HG03521 (cell line): ENCODE measurements around the gene PPP6R2.
"Not testable (repeated sequence)": the region's sequence is repeated elsewhere in the genome, so short reads cannot be mapped to it uniquely, and the experiment has no call there.

Experiments
- ATAC-seq: cut with Tn5 transposase; IDR thresholded peaks from one replicate; pipeline ENCODE4 v1.9.1; 2021; ENCODE audit warnings: mild to moderate bottlenecking, moderate library complexity; ENCODE audit not compliant: unreplicated experiment

Gene PPP6R2

DNA sequence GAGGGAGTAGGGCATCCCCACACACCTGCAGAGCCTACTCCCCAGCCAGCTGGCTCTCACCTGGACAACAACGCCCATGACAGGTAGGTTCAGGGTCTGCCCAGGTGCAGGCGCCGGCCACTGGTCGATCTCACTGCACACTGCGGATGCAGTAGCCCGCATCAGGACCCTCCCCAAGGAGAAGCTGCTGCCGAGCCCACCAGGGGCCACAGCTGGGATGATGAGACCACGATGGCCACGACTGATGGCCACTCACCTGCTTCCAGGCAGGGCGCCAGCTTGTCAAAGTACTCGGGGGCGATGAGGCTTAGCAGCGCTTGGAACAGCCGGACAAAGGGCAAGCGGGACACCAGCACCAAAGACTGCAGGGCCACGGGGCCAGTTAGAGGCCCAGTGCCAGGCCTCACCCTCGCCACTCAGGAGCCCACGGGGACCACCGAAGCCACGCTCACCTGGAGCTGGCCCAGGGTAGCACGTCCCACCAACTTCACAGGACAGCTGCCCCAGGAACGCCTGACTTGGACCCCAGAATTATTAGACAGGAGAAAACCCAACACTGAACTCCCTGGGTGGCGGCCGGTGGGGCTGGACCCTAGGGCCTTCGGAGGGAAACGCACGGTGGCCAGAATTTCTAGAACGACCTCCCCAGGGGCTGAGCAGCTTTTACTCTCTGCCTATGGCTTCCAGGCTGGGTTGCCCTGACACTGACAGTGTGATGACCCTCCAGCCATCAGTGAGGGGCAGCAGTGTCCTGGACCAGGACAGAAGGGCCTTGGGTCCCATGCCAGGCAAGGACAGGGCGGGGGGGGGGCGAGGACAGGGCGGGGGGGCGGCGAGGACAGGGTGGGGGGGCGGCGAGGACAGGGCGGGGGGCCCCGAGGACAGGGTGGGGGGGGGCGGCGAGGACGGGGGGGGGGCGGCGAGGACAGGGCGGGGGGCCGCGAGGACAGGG is 26.7 kb upstream of the PPP6R2 start:
- no peak for ATAC-seq

DNA sequence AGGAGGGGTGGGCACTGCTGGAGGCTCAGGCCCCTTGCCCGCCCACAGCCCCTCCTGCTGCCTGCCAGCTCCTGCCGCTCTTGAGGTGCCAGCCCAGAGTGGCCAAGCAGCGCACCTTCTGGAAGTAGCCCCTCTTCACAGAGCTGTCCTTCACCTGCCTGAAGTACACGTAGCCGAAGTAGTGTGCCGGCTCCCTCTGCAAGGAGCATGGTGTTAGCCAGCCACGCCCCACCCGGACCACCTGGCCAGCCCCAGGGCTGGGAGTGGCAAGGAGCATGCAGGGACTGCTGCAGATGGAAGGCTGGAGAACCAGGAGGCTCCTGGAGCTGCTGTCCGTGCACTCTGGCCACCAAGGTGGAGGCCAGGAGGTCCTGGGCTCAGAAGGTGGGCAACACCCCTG is 25.9 kb upstream of the PPP6R2 start:
- ATAC-seq: no peak

DNA sequence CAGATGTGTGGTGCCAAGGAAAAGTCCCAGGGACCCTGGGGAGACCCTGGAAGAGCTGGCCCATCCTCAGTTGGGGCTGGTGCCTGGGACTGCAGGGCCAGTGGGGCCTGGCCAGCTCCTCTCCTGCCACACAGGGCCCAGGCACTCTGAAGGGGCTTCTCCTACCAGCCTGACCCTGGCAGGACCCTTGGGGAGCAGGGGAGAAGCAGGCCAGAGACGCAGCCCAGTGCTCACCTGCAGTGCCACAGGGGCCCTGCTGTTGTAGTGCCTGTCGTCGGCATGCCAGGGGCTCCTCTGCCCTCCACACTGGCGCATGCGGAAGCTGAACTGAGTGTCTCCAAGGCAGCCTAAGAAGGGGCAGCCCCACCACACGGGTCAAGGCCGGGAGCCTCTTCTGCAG is 25.5 kb upstream of the PPP6R2 start:
- no peak for ATAC-seq

DNA sequence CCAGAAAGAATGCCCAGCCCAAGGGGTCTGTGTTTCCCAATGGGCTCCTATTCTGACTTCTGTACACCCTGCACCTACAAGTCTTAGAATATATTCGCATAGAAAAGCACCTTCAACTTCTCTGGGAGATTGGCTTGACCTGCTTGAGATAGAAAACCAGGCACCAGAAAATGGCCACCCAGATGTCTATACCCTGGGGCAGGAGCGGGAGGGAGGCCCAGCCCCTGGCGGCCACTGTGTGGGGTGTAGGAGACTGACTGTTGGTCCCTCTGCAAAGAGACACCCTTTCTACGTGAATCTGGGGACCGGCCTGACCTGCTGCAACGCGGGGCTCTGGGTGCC is 24.8 kb upstream of the PPP6R2 start:
- no peak for ATAC-seq

DNA sequence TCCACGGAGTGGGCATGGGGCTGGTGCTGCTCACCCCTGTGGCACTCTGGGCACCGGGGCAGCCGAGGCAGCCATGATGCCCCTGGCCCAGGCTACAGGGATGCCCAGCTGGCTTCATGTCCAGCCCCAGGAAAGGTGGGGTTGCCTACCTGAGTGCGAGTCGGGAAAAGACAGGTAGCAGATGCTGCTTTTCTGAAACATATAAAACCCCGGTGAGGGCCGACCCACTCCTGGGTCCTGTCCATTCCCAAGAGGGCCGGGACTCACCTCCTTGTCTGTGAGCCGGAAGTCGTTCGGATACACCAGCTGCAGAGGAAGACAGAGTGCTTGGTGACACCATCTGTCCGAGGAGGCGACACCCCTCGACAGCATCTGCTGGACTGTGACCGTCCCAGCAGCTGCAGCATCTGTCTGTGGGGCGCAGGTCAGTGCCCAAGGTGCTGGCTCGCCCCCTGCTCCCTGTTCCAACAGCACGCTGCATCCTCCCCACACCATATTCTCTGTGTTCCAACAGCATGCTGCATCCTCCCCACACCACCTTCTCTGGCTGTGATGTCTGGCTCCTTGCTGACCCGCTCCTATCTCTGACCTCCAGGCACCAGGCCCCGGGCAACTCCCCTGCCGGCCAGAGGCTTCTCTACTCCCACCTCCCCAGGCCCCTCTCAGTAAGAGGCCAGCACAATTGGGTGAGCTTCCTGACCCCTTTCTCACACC is 24.3 kb upstream of the PPP6R2 start:
- no peak for ATAC-seq

DNA sequence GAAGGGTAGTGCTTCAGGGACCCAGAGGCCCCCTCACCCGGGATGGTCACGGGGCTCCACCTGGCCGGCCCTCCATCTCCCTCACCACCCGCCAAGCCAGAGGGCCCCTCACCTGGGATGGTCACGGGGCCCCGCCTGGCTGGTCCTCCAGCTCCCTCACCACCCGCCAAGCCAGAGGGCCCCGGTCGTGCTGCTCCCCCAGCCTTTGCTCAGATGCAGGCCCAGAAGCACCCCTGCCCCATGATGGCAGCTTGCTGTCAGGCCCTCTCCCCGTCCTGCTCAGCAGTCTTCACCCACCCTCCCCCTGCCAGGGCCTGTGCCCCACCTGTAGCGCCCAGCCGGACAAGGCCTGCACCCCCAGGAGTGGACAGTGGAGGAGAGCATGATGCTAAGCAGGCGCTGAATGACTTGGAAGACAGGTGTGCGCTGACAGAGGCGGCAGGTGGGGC is 23.6 kb upstream of the PPP6R2 start:
- no peak for ATAC-seq

DNA sequence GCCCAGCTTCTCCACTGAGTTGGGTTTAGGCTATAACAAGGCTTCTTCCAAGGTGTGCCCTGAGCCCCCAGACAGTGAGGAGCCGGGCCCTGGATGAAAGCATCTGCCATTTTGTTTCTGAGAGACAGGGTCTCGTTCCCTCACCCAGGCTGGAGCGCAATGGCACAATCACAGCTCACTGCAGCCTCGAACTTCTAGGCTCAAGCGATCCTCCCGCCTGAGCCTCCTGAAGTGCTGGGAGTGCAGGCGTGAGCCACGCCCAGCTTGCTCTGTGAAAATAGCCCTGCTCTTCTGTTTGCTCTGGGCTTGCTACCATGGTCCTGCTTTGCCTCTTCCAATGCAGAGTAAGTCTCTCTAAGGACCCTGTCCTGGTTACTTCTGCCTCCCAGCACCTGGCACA is 23.0 kb upstream of the PPP6R2 start:
- ATAC-seq: no peak

DNA sequence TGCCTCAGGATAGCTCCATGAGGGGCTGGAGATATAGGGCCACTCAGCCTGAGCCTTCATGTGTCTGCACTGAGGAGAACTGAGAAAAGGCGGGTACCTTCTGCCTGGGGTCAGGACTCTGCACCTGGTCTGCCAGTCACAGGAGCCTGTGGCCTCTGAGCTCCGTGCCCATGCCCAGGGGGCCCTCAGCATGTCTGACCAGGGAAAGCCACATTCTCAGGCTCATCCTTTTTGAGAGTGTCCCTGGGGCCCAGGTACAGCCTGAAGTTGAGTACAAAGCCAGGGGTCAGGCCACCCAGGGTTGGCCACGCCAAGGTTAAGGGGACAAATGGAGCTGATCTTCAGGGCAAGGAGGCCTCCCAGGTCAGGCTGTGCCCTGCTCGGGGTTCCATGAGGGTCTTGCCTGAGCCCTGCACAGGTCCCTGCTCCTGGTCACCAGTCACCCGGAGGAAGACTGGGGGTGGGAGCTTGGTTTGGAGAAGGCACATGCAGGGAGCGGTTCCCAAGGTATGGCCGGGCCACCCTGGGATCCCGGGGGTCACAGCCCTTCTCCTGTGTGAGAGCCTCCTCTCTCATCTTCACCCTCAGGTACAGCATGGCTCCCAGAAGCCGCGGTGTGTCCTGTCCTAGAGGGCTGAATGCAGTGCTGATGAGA is 22.3 kb upstream of the PPP6R2 start:
- ATAC-seq: no peak

DNA sequence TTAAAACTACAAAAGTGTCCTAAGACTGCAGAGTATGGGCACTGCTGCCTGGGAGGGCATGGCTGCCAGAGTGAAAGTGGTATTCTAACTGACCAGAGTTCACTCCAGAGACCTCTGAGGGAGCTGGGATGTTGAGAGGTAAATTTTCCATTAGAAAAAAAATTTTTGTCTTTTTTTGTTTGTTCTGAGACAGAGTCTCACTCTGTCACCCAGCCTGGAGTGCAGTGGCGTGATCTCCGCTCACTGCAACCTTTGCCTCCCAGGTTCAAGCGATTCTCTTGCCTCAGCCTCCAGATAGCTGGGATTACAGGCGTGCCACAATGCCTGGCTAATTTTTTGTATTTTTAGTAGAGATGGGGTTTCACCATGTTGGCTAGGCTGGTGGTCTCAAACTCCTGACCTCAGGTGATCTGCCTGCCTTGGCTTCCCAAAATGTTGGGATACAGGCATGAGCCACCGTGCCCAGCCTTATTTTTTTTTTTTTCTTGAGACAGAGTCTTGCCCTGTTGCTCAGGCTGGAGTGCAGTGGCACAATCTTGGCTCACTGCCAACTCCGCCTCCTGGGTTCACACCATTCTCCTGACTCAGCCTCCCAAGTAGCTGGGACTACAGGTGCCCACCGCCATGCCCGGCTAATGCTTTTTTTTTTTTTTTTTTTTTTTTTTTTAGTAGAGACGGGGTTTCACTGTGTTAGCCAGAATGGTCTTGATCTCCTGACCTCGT is 20.6 kb upstream of the PPP6R2 start:
- not testable (repeated sequence) for ATAC-seq

DNA sequence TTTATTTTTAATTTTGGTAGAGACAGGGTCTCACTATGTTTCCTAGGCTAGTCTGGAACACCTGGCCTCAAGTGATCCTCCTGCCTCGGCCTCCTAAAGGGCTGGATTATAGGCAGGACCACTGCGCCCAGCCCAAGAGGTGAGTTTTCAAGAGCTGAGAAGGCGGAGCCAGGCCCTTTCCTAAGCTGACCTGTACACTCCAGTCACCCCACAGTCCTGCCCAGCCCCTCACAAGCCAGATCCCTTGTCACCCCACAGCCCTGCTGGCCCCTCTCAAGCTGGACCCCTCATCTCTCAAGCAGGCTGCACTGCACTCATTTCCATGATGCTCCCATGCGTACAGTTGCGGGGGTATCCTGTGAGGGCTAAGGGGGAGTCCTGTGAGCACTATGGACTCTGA is 19.2 kb upstream of the PPP6R2 start:
- no peak for ATAC-seq

DNA sequence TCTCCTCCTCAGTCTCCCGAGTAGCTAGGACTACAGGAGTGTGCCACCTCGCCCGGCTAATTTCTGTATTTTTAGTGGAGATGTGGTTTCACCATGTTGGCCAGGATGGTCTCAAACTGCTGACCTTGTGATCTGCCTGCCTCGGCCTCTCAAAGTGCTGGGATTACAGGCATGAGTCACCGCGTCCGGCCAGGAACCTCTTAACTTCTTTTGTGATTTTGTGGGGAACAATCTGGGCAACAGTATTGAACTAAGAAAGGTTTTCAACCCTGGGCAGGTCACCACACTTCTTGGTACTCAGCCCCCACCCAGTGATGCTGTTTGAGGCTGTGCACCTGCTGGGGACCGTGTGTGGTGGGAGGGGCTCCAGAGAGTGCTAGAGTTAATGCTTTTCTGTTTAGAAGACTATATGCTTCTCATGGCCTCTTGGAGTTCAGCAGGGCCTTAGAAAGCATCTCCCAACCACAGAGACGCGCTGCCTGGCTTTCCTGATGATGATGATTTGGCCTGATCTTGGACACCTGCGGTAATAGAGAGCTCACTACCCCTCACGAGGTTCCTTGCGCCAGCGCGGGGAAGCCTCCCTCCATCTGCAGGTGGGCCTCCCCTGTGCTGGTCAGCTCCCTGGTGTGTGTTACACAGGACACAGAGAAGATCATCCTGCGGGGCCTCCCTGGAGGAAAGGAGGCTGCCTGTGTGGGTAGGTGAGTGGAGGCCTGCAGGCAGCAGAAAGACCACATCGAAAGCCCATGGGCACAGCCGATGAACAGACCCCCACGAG is 17.5 kb upstream of the PPP6R2 start:
- no peak for ATAC-seq

DNA sequence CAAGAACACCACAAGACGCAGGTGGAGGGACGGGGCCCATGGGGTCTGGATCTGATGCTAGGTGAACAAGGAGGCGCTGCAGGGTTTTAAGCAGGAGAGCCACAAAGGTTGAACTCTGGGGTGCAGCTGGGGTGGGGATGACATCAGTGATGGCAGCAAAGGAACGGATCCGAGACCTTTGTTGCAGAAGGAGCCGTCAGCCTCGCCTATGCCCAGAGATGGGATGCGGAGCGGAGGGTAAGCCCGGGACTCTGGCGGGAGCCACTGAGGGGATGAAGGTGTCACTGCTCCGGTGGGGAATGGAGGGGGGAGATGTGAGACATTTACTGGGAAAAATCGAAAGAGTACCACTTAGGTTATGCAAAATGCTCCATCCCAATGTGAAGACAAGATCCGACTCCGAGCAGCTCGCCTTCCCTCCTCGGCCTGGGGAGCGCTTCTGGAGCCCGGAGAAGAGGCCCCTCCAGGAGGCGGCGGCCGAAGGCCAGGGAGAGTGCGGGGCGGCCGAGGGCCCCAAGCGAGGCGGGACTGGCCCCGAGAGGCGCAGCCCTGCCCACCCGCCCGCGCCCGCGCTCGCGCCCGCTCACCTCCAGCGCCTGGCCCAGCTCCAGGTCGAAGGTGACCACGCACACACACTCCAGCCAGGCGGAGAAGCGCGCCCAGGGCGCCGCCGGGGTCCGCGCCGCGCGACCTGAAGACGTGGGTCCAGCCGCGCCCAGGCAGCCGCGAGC is 16.7 kb upstream of the PPP6R2 start:
- ATAC-seq: no peak

DNA sequence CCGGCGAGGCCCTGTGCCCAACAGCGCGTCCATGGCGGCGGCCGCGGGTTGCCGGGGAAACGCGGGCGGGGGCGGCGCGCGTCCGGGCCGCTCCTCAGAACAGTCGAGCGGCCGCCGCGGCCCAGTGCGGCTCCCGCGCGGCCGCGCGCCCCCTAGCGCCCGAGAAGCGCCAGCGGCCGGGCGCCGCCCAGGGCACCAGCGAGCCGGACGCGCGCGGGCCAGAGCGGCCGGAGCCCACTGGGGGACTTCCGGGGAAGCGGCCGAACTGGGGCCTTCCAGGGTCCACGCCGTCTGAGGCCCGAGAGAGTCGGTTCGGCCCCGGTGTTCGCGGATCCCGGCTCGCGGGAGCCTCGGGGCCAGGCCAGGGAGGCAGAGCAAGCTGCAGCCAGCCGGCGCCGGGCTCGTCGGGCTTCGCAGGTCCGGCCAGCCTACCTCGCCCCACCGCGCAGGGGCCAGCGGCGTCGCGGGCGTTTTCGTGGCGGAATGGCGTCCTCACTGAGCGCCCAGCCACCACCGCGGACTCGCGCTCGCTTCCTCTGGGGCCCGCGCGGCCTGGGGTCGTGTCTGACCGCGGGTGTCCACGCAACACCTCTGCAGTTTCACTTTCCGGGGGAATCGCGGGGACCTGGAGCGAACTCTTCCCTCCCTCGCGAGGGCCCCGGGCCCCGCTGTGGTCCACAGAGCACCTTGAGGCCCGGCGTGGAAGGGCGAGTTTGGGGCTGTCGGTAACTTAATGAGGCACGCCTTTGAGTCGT is 16.0 kb upstream of the PPP6R2 start, which contains the start of gene DENND6B:
DENND6B (minus strand) TSS at position 57 of the 755 bp plus-strand sequence; CDS start at position 33, 24 bp downstream.
- peak; percentile 95 for ATAC-seq

DNA sequence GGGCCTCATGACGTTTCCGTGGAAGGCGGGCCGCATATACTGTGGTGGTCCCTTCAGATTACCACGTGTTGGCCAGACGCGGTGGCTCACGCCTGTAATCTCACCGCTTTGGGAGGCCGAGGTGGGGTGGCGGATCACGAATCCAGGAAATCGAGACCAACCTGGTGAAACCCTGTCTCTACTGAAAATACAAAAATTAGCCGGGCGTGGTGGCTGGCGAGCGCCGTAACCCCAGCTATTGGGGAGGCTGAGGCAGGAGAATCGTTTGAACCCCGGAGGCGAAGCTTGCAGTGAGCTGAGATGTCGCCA is 15.5 kb upstream of the PPP6R2 start:
- no peak for ATAC-seq

DNA sequence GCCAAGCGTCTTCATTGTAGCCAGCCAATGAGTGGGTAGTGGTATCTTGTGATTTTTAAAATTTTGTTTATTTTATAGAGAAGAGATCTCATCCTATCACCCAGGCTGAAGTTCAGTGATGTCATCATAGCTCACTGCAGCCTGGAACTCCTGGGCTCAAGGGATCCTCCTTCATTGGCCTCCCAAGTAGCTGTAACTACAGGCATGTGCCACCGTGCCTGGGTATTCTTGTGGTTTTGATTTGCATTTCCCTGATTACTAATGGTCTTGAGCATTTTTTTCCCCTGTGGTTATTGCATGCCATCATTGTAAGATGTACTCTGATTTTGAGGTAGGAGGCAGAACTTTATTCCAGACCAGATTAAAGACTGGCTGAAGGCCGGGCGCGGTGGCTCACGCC is 13.9 kb upstream of the PPP6R2 start:
- ATAC-seq: no peak

DNA sequence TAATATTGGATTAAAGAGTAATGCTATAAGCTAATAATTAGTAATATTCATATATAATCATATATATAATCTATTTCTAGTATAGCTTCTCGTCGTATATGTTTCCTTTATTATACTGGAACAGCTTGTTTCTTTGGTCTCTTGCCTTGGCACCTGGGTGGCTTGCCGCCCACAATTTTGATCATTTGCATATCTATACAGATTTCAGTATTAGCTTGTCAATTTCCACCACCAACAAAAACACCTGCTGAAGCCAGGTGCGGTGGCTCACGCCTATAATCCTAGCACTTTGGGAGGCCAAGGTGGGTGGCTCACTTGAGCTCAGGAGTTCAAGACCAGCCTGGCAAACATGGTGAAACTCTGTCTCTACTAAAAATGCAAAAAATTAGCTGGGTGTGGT is 8.7 kb upstream of the PPP6R2 start:
- not testable (repeated sequence) for ATAC-seq

DNA sequence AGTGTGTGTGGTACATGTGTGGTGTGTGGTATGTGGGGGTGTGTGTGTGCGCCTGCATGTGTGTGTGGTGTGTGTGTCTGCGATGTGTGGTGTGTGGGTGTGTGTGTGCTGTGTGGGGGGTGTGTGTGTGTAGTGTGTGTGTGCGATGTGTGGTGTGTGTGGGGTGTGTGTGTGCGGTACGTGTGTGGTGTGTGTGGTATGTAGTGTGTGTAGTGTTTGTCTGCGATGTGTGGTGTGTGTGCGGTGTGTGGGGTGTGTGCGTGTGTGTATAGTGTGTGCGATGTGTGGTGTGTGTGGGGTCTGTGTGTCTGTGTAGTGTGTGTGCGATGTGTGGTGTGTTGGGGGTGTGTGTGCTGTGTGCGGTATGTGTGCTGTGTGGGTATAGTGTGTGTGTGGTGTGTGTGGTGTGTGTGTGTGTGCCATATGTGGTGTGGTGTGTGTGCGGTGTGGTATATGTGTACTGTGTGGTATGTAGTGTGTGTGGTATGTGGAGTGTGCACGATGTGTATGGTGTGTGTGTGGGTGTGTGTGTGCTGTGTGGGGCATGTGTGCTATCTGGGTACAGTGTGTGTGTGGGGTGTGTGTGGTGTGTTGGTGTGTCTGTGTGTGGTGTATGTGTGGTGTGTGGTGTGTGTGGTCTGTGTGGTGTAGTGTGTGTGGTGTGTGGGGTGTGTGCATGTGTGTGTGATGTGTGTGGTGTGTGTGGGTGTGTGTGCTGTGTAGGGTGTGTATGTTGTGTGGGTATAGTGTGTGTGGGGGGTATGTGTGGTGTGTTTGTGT is 5.7 kb upstream of the PPP6R2 start:
- ATAC-seq: no peak

DNA sequence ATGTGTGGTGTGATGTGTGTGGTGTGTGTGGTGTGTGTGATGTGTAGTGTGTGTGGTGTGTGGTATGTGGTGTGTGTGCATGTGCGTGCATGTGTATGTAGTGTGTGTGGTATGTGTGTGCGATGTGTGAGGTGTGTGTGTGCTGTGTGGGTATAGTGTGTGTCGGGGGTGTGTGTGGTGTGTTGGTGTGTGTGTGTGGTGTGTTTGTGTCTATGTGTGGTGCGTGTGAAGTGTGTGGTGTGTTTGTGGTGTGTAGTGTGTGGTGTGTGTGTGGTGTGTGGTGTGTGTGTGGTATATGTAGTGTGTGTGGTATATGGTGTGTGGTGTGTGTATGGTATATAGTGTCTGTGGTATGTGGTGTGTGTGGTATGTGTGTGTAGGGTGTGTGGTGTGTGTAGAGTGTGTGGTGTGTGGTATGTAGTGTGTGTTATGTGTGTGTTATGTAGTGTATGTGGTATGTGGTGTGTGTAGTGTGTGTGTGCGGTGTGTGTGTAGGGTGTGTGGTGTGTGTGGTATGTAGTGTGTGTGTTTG is 5.0 kb upstream of the PPP6R2 start:
- no peak for ATAC-seq
